Measurements from ENCODE around the gene NMBR.
"Not testable (repeated sequence)": the region's sequence is repeated elsewhere in the genome, so short reads cannot be mapped to it uniquely, and the experiment has no call there.

Gene NMBR

DNA sequence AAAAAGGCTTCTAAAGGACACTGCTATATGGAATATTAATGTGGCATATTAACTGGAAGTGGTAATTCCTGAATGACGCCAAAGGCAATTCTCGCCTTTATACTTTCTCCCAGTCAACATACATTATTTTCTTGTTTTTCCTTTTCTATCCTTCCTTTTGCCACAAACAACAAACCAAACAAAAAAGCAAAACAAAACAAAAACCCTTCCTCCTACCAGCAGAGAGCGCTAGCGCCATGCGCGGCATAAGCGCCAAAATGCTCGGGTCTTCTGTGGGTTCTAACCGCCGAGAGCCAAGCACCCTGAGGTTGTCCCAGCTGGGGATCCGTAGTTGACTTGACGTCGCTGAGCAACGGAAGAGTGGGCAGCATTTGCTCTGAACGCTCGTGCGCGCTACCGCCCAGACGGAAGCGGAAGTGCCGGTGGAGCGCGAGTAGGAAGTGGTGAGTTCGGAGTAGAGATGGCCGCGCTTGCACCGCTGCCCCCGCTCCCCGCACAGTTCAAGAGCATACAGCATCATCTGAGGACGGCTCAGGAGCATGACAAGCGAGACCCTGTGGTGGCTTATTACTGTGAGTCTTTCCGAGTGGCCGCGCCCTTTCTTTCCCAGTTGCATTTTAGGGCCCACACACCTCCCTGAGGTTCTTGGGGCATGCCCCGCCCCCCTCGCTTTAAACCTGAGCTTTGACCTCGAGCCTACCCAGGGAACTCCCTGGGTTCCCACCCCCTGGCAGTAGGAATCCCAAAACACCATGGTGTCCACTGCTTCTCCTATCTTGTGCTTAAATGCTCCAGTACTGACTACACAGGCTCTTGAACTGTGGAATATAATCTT lies at the start of gene NMBR, which contains the start of gene VTA1:
NMBR (minus strand) TSS at position 295 of the 835 bp plus-strand sequence. CDS start 58,464 bp downstream, outside the sequence.
VTA1 (plus strand) TSS at position 436 of the 835 bp plus-strand sequence; CDS start at position 461, 25 bp downstream.
- Mint-ChIP-seq H3K27ac (peak within 1 kb of the TSS; percentile 89), H3K36me3 (ENCODE audit: low read depth) (peaks cover 11% of the 10 kb centered on the region), H3K9me3 (no peaks in the 10 kb centered on the region), H3K4me1 (peaks cover 62% of the 10 kb centered on the region), H3K27me3 (no peaks in the 10 kb centered on the region), H3K4me3 (peak within 1 kb of the TSS; percentile 96)
- DNase-seq, result peak; percentile 93
- ATAC-seq, result peak; percentile 99

DNA sequence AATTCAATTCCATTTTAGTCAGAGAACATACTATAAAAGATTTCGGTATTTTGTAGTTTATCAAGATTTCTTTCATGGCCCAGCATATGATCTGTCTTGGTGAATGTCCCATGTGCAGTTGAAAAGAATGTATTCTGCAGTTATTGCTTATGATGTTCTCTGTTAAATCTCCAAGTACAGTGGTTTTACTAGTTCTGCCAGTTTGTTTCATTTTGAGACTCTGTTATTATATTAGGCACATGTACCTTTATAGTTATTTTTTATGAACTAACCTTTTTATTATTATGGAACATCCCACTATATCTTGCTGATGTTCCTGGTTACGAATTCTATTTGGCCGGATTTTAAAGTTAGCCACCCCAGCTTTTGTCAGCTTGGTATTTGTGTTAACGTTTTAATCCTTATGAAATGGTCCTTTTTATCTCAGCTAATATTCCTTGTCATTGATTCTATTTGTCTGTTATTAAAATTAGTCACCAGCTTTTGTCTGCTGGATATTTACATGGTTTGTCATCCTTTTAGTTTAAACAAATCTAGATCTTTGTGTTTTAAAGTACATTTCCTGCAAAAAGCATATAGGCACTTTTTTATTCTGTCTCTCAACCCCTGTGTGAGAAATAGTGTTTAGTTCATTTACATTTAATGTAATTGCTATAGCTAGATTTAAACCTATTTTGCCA lies 49.1 kb upstream of the NMBR start:
- no peak for ATAC-seq
- Mint-ChIP-seq H3K27me3 (no peaks in the 10 kb centered on the region), H3K9me3 (no peaks in the 10 kb centered on the region), H3K27ac (no peak overlapping the region), H3K4me3 (no peak overlapping the region), H3K36me3 (ENCODE audit: low read depth) (peaks cover 23% of the 10 kb centered on the region), H3K4me1 (peaks cover 23% of the 10 kb centered on the region)
- DNase-seq, result no peak

DNA sequence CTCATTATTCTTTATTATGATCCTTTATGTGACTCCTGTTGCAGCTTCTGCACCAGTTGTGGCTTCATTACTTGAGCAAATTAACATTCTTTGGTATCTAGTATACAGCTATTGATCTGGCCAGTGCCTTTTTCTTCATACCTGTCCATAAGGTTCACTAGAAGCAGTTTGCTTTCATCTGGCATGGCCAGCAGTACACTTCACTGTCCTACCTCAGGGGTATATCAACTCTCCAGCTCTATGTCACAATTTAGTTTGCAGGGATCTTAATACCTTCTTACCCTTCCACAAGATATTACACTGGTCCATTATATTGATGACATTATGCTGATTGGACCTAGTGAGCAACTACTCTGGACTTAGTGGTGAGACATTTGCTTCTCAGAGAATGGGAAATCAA lies 46.7 kb upstream of the NMBR start:
- Mint-ChIP-seq H3K9me3 (no peaks in the 10 kb centered on the region), H3K4me3 (no peak overlapping the region), H3K27me3 (no peaks in the 10 kb centered on the region), H3K36me3 (ENCODE audit: low read depth) (peaks cover 25% of the 10 kb centered on the region), H3K27ac (no peak overlapping the region), H3K4me1 (peaks cover 23% of the 10 kb centered on the region)
- ATAC-seq (no peak), DNase-seq (no peak)

DNA sequence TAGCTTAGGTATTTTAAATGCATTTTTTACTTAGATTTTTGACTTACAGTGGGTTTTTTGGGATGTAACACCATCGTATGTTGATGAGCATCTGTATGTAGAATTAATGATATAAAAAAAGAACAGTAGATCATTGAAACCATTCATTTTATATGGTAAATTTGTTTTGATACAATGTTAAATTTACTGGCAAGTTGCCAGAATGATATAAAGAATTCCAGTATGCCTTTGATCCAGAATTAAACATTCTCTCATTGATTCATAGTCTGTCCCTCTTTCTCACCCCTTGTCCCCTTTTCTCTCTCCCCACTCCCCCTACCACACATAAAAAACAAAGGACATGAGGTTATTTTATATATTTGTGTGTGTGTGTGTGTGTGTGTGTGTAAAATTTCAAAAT lies 45.4 kb upstream of the NMBR start:
- Mint-ChIP-seq H3K4me3 (no peak overlapping the region), H3K27ac (no peak overlapping the region), H3K4me1 (peaks cover 25% of the 10 kb centered on the region), H3K9me3 (no peaks in the 10 kb centered on the region), H3K36me3 (ENCODE audit: low read depth) (peaks cover 21% of the 10 kb centered on the region), H3K27me3 (no peaks in the 10 kb centered on the region)
- DNase-seq (no peak), ATAC-seq (no peak)

DNA sequence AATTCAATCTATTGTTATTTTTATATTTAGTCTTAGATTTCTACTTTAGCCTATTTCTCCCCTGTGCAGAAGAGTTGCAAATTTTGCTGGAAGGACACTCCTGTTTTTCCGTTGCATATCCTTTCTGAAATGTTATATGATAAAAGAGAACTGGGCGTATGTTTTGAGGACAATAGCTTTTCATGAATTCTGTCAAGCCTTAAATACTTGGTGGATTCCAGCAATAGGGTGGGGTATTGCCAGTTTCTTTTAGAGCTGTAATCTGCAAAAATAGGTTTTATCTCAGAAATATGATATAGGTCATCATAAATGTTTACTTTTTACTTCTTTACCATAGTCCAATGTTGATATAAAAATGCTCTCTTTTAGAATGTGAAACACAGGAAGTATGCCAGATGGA lies 42.1 kb upstream of the NMBR start:
- Mint-ChIP-seq H3K27ac (no peak overlapping the region), H3K36me3 (ENCODE audit: low read depth) (peaks cover 18% of the 10 kb centered on the region), H3K27me3 (no peaks in the 10 kb centered on the region), H3K9me3 (no peaks in the 10 kb centered on the region), H3K4me1 (peaks cover 12% of the 10 kb centered on the region), H3K4me3 (no peak overlapping the region)
- DNase-seq (no peak), ATAC-seq (no peak)

DNA sequence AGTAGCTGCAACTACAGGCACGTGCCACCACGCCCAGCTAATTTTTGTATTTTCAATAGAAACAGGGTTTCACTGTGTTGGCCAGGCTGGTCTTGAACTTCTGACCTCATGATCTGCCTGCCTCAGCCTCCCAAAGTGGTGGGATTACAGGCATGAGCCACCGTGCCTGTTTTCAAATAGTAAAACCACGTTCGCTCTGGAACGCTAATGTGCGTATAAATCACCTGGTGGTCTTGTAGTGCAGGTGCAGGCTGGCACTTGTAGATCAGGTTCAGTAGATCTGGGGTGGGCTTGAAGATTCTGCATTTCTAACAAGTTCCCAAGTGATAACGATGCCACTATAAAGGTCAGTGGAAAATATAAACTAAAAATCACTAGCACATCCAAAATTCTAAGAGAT lies 41.4 kb upstream of the NMBR start:
- not testable (repeated sequence) for H3K9me3 Mint-ChIP-seq, DNase-seq, ATAC-seq, H3K27ac Mint-ChIP-seq, H3K4me3 Mint-ChIP-seq, H3K27me3 Mint-ChIP-seq, H3K4me1 Mint-ChIP-seq
- H3K36me3 Mint-ChIP-seq (ENCODE audit: low read depth), result peaks cover 13% of the 10 kb centered on the region

DNA sequence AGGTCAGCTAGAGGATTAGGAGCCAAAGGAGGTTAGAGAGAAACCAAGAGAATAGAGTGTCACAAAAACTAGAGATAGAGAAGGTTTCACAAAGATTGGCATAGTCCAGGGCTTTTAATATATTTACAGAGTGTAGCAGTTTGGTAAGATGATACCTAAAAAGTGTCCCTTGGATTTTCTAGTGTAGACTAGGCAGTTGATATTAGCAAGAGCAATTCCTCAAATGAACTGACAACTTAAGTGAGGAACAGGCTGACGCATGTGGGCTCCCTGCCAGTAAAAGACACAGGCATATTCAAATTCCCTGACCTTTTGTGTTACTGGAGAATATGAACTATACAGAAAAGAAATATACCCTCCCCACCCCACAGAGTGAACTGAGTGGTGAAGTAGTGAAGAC lies 40.3 kb upstream of the NMBR start:
- Mint-ChIP-seq H3K4me1 (peaks cover 7% of the 10 kb centered on the region), H3K27ac (no peak overlapping the region), H3K27me3 (no peaks in the 10 kb centered on the region), H3K36me3 (ENCODE audit: low read depth) (peaks cover 18% of the 10 kb centered on the region), H3K4me3 (no peak overlapping the region), H3K9me3 (no peaks in the 10 kb centered on the region)
- DNase-seq, result no peak
- ATAC-seq, result no peak

DNA sequence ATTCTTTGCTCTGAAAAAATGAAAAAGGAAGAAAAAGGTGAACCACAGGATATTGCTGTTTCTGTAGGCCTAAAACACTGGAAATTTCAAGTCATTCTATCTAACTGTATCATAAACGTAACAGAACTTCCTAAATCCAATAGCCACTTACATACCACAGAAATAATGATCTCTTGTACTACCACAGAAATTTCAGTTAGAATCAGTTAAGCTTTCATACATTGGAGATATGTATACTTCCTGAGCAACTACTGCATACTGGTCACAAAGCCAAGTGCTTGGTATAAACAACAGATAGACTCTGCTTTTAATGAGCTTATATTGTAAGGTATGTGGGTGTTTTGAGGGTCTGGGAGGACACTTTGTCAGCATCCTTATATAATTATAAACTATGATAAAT lies 38.7 kb upstream of the NMBR start:
- H3K9me3 Mint-ChIP-seq, result no peaks in the 10 kb centered on the region
- H3K27me3 Mint-ChIP-seq, result no peaks in the 10 kb centered on the region
- ATAC-seq (no peak), DNase-seq (no peak)
- H3K27ac Mint-ChIP-seq, result no peak overlapping the region
- peaks cover 22% of the 10 kb centered on the region for H3K36me3 Mint-ChIP-seq (ENCODE audit: low read depth)
- H3K4me3 Mint-ChIP-seq, result no peak overlapping the region
- H3K4me1 Mint-ChIP-seq, result peaks cover 9% of the 10 kb centered on the region

DNA sequence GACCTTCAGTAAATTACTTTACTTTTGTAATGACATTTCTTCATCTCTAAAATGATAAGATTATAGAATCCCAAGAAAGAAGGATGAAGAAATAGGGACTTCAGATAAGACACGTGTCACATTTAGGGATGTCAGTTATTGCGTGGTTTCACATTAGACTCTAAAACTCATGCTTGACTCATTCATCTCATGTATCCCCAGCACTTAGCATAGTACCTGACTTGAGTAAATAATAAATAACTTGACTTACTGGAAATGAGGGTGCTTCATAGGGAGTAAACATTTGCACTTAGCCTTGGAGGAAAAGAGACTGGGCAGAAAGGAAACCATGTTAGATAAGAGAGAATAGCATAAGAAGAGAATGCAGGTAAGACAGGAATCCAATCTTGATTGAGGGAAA lies 37.4 kb upstream of the NMBR start:
- H3K36me3 Mint-ChIP-seq (ENCODE audit: low read depth), result peaks cover 17% of the 10 kb centered on the region
- H3K9me3 Mint-ChIP-seq, result no peaks in the 10 kb centered on the region
- ATAC-seq (no peak), DNase-seq (no peak)
- H3K4me1 Mint-ChIP-seq, result peaks cover 9% of the 10 kb centered on the region
- H3K27ac Mint-ChIP-seq, result no peak overlapping the region
- no peak overlapping the region for H3K4me3 Mint-ChIP-seq
- H3K27me3 Mint-ChIP-seq, result no peaks in the 10 kb centered on the region

DNA sequence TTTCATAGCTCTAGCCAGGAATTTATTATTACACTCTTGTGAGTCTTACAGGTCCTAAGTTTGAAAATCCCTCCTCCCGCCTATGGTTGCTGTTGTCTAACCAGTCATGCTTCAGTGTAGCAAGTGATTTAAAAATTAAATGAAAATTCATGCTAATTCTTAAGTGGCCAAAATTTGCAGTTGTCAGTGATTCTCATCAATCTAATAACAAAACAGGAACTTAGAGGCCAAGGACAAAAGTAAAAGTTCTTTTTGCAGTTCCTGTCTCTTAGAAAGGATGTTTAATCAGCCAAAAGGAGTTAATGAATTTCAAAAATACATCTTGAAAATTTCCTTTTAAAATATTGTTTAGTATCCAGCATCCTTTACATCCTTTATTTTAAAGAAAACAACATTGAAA lies 36.4 kb upstream of the NMBR start:
- DNase-seq (no peak), ATAC-seq (no peak)
- H3K4me3 Mint-ChIP-seq, result no peak overlapping the region
- H3K27ac Mint-ChIP-seq, result no peak overlapping the region
- H3K4me1 Mint-ChIP-seq, result peaks cover 9% of the 10 kb centered on the region
- peaks cover 18% of the 10 kb centered on the region for H3K36me3 Mint-ChIP-seq (ENCODE audit: low read depth)
- H3K27me3 Mint-ChIP-seq, result no peaks in the 10 kb centered on the region
- no peaks in the 10 kb centered on the region for H3K9me3 Mint-ChIP-seq

DNA sequence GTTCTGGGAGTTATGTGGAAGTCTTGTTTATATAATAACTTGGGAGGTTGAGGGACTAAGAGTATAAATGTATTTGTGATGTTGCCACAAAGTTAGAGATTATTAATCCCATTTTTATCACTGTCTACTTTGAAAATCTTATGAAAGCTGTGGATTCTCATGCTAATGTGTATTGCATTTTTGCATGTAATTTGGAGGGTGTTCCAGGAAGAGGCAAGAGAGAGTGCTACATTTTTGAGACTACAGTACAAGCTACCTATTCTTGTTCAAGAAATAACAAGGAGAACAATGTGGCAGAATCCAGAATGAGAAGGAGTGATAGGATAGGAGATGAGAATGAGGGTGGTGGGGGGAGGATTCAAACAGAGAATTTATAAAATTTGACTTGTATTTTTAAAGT lies 35.1 kb upstream of the NMBR start:
- Mint-ChIP-seq H3K4me1 (peaks cover 7% of the 10 kb centered on the region), H3K36me3 (ENCODE audit: low read depth) (peaks cover 32% of the 10 kb centered on the region), H3K27me3 (no peaks in the 10 kb centered on the region), H3K4me3 (no peak overlapping the region), H3K9me3 (peaks cover 10% of the 10 kb centered on the region), H3K27ac (no peak overlapping the region)
- no peak for DNase-seq
- ATAC-seq, result no peak

DNA sequence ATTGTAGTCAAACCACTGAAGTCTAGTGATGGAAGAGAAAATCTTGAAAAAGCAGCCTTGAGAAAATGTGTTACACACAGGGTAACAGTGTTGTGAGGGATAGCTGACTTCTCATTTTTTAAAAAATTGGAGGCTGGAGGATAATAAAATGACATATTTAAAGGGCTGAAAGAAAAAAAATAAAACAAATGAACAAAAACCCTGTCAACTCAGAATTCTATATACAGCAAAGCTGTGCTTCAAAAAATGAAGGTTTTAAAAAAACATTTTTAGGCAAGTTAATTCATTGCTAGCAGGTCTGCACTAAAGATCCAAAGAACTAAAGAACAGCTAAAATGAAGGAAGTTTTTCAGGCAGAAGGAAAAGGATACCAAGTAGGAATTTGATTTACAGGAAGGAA lies 31.2 kb upstream of the NMBR start:
- peaks cover 2% of the 10 kb centered on the region for H3K4me1 Mint-ChIP-seq
- no peak for ATAC-seq
- H3K4me3 Mint-ChIP-seq, result no peak overlapping the region
- H3K27me3 Mint-ChIP-seq, result no peaks in the 10 kb centered on the region
- H3K9me3 Mint-ChIP-seq, result peaks cover 20% of the 10 kb centered on the region
- peaks cover 61% of the 10 kb centered on the region for H3K36me3 Mint-ChIP-seq (ENCODE audit: low read depth)
- no peak for DNase-seq
- no peak overlapping the region for H3K27ac Mint-ChIP-seq

DNA sequence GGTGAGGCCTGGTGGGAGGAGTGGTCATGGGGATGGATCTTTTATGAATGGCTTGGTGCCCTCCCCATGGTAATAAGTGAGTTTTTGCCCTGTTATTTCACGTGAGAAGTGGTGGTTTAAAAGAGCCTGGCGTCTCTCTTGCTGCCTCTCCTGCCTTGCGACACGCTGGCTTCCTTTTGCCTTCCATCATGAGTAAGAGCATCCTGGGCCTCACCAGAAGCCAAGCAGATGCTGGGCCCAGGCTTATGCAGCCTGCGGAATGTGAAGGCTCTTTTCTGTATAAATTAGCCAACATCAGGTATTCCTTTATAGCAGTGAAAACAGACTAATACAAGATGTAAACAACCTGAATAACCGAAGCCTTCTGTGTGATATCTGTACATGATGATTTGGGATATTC lies 27.8 kb upstream of the NMBR start:
- Mint-ChIP-seq H3K27me3 (no peaks in the 10 kb centered on the region), H3K36me3 (ENCODE audit: low read depth) (peaks cover 67% of the 10 kb centered on the region), H3K27ac (no peak overlapping the region), H3K9me3 (peaks cover 20% of the 10 kb centered on the region), H3K4me3 (no peak overlapping the region), H3K4me1 (no peaks in the 10 kb centered on the region)
- DNase-seq (no peak), ATAC-seq (no peak)

DNA sequence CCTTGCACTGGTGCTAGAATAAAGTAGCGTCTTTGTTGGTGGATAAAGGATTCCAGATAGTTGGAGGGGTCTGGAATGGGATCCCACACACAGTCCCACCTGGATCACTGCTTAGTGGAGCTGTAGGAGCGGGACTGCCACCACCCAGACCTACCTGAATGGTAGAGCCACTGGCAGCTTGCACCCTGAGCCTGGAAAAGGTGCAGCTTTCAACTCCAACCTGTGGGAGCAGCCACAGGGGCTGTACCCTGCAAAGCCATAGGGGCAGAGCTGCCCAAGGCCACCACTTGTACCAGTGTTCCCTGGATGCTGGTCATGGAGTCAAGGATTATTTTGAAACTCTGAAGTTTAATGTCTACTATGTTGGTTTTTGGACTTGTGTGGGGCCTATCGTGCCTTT lies 27.1 kb upstream of the NMBR start:
- Mint-ChIP-seq H3K27ac (no peak overlapping the region), H3K9me3 (peaks cover 20% of the 10 kb centered on the region), H3K4me3 (no peak overlapping the region), H3K36me3 (ENCODE audit: low read depth) (peaks cover 66% of the 10 kb centered on the region), H3K4me1 (no peaks in the 10 kb centered on the region), H3K27me3 (no peaks in the 10 kb centered on the region)
- DNase-seq (no peak), ATAC-seq (no peak)

DNA sequence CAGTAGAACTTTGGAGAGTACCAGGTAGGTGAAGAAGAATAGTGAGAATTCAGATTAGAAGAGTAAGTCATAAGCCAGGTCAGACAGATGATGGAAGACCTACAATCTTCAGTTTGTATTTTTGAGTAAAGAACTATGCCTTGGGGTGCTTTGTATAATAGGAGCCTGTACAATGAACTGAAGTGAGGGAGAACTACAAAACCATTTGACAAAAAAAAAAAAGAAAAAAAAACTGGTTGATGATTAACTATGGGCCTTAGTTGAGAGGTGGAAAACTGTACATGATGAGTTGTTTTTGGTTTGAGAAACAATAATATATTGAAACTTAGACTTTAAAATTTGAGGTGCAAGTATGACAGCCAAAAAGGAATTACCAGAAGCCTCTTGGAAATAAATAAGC lies 25.8 kb upstream of the NMBR start:
- Mint-ChIP-seq H3K27ac (no peak overlapping the region), H3K36me3 (ENCODE audit: low read depth) (peaks cover 60% of the 10 kb centered on the region), H3K9me3 (peaks cover 14% of the 10 kb centered on the region), H3K4me3 (no peak overlapping the region), H3K27me3 (no peaks in the 10 kb centered on the region), H3K4me1 (no peaks in the 10 kb centered on the region)
- ATAC-seq (no peak), DNase-seq (no peak)

Measured in activated naive CD8-positive, alpha-beta T cell treated with anti-CD3 and anti-CD28 coated beads, Interleukin-2, amount 50 U/mL, for 24 hours (primary cell).